Left renal pelvis (tissue), 4 donors: Measurements from ENCODE around the gene FNDC3B. TPM values are rescaled to one million over a fixed set of nuclear protein-coding genes. Genes with fewer than 3 reads are reported as not detected.

Experiments used
- DNase-seq, 4 donors: peaks; one replicate each; pipeline ENCODE4 v3.0.0-alpha.2; 2013; ENCODE audit warnings: low read depth in 4 of 4, low spot score in 3 of 4
- polyA plus RNA-seq, 4 donors: library from polyadenylated mRNA; unstranded; fragments of 120-200 nt; gene quantifications; one replicate each; pipeline ENCODE4 v1.2.1, GENCODE V29; 2013; ENCODE audit not compliant: insufficient read length in 4 of 4

Gene FNDC3B
- polyA plus RNA-seq, 4 donors, result 53.4 to 72.8 (median 68.4) TPM

GRCh38 chr3:172273378-172273777 lies 234.0 kb downstream of the FNDC3B start:
- no peak for DNase-seq

- no peak for DNase-seq
Observed at GRCh38 chr3:172274906-172275305, 235.5 kb downstream of the FNDC3B start.

- no peak for DNase-seq
Observed at GRCh38 chr3:172275586-172275985, 236.2 kb downstream of the FNDC3B start.

DNA sequence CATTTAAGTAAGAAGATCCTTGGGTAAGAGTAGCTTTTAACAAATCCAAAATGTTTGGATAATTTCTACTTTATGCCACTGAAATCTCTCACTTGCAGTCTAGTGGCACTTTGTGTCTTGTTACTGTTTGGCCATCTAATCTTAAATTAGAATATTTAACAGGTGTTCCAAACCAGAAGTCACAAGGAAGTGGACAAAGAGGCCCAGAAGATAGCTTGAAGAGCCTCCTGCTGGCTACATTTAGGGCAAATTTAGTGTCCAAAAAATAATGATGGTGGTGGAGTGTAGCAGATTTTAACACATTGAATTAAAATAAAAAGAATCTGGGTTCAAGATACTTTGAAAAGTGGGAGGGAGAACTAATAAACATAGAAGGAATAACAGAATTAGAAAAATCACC lies 236.7 kb downstream of the FNDC3B start:
- no peak for DNase-seq

- DNase-seq, result no peak
Observed at GRCh38 chr3:172277151-172277652, 237.8 kb downstream of the FNDC3B start.

DNA sequence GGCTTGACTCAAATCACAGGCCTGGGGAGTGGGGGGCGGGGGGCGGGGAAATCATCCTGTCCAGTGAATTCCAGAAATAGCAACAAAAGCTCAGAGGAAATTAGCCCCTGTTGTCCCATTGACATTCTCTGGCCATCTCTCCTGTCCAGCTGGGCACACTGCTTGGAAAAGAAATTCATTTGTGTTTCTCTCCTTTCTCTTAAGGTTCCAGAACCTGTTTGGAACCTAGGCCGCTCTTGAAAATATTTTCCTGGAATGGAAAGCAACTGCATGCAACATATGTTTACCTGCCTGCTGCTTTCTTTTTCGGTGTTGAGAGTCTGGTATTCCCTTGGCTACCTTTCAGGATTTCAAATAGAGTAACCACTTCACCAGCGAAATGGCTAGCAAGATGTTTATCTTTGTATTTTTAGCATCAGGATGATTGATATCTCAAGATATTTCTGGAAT lies 239.8 kb downstream of the FNDC3B start:
- no peak for DNase-seq

- no peak for DNase-seq
Observed at GRCh38 chr3:172279974-172280373, 240.6 kb downstream of the FNDC3B start.

DNA sequence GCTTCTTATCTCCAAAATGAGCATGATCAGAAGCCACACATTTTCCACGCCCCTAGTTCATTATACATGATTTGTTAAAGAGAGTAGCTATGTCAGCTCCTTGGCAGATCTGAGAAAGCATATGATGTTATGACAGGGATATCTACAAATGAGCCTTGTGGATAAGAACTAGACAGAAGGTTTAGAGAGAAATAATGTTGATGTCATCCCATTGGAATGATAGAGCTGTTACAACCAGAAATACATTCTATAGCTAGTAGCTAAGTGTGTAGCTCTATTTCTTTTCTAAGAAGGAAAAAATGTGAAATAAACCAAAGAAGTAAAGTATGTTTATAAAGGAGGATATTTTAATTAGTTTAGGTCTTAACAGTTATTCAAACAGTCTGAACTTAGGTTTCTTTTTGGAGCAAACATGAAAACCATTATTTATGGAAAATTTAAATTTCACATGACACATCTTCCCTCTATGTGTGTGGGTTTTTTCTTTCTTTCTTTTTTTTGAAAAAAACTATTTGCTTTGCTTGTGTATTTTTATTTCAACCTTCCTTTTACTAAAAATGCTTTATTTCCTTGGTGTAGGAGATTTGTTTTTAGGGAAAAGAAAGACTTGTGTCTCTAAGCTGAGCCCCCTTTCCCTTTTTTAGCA lies 241.2 kb downstream of the FNDC3B start:
- no peak for DNase-seq

- no peak for DNase-seq
Observed at GRCh38 chr3:172281884-172282283, 242.5 kb downstream of the FNDC3B start.

- no peak for DNase-seq
Observed at GRCh38 chr3:172282850-172283249, 243.5 kb downstream of the FNDC3B start.

GRCh38 chr3:172283841-172284357 lies 244.5 kb downstream of the FNDC3B start:
- DNase-seq, result no peak

DNA sequence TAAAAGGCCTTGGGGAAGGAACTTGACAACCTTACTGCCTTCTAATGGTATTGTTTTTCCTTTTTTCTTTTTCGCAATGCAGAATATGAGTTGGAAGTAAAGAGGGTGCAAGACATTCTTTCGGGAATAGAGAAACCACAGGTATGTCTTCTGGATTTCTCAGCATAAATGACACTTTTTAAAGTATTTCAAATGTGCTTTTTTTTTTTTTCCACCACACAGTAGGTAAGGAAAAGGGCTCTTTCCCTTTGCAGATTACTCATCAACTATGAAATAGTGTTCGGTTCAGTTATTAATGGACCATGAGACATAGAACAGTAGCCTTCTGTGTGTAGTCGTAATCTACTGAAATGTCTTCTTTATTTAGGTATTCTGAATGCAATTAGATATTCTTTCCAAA lies 246.5 kb downstream of the FNDC3B start:
- DNase-seq, result no peak

DNA sequence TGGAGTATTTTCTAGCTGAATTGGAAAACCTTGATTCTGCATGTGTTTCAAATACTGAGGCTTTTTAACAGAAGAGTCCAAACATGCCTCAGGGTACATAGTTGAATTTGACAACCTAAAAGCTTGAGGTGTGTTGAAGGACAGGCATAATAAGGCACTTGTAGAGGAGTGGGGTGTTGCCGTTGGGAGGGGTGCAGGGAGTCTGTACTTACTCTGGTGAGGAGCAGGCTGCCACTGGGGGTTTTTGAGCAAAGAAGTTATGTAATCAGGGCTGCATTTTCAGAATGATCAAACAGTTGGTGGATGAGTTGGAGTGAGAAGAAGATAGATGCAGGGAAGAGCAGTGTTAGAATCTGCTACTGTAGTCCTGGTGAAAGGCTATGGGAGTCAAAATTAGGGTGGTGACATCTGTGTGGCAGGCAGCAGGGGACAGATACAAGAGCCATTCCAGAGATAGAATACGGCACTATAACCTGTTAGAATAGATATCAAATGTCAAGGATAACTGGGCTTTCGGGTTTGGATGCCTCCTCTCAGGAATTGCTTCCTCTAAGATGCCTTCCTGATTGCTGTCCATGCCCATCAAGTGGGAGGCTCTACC lies 247.3 kb downstream of the FNDC3B start:
- no peak for DNase-seq

- DNase-seq, result no peak
Observed at GRCh38 chr3:172287937-172288477, 248.6 kb downstream of the FNDC3B start.

DNA sequence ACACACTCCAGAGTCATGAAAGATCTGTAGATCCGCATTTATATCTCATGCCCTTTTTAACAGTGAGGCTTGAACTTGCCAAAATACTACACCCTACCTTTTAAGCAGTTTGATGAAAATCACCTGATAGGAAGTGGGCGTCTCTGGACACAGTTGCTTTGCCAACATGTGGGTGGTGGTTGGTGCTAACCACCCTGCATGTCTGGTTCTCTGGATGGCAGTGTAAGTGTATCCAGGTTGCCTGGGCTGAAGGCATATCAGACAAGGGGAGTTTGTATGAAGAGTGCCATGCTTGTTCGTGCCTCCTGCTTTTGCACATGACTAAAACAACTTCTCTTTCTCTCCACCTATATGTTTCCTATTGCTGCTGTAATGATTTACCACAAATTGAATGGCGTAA lies 249.3 kb downstream of the FNDC3B start:
- DNase-seq, result no peak

- DNase-seq, result no peak
Observed at GRCh38 chr3:172289583-172289982, 250.2 kb downstream of the FNDC3B start.

- DNase-seq, result no peak
Observed at GRCh38 chr3:172290457-172290856, 251.1 kb downstream of the FNDC3B start.

GRCh38 chr3:172291650-172292049 lies 252.3 kb downstream of the FNDC3B start:
- DNase-seq, result no peak

- no peak for DNase-seq
Observed at GRCh38 chr3:172292422-172292821, 253.0 kb downstream of the FNDC3B start.

DNA sequence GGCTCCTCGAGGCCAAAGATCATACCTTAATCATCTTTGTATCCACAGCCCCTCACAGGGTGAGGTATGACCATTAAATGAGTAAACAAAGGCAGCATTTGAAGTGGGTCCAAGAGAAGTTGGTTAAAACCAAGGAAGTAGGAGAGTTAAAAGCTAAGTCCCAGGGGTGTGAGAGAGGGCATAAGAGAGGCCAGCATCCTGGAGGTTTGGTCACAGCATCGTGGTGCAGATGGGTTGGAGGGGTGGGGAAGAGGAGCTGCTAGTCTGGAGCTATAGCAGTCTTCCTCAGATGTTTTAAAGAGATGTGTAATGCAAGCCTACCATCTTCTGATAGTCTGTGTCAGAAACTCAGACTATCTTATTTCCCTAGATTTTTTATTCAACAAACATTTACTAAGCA lies 253.7 kb downstream of the FNDC3B start:
- no peak for DNase-seq

DNA sequence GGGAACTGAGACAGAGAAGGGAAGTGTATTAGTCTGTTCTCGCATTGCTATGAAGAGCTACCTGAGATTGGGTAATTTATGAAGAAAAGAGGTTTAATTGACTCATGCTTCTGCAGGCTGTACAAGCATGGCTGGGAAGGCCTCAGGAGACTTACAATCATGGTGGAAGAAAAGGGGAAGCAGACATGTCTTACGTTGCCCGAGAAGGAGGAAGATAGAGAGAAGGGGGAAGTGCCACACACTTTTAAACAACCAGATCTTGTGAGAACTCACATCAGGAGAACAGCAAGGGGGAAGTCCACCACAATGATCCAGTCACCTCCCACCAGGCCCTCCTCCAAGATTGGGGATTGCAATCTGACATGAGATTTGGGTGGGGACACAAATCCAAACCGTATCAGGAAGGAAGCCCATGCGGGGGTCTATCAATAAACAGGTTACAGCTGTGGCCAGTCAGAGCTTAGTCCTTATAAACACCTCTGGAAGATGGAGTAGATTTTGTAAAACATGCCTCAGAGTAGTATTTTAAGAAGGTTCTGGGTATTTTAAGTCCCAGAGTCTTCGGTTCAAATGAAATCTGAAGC lies 254.9 kb downstream of the FNDC3B start:
- DNase-seq, result no peak
